Activated CD8-positive, alpha-beta memory T cell treated with anti-CD3 and anti-CD28 coated beads, Interleukin-2, amount 50 U/mL, for 1 hour (primary cell): Measurements from ENCODE around the gene ADAMTS1.

ENCODE experiments used
- DNase-seq: peaks from one replicate; pipeline ENCODE4 v3.0.0-alpha.2; 2020; ENCODE audit errors: extremely low read depth

Gene ADAMTS1

DNA sequence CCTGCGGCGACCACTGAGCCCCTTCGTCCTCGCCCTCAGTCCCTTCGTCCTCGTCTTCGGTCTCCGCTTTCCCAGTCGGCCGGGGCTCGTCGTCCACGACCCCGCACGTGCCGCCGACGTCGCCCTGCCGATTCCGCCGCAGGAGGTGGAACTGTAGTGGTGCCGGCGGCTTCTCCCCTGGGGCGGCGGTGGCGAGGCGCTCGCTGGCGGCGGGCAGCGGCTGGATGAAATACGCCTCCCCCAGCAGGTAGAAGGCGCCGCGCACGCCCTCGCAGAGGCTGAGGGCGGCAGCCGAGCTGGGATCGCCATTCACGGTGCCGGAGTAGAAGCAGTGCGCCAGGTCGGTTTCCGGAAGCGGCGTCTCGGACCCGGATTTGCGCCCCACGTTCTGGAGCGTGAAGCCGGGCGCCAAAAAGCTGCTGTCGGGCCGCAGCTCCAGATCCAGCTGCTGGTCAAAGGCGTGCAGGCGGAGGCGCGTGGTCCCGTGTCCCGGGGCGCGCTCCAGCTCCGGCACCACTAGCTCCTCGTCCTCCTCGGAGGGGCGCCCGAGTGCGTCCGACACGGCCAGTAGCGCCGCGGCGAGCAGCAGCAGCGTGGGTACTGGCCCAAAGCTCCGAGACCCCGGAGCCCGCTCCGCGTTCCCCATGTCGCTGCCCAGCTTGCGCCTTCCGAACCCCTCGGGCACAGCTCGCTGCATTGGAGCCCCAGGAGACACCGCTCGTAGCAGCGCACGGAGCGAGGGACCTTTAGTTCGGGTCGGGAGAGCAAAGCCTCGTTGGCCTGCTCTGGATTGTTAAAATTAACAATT lies 747 bp downstream of the ADAMTS1 start:
- DNase-seq = no peak

GRCh38 chr21:26843933-26844257 lies 1.3 kb downstream of the ADAMTS1 start:
- no peak for DNase-seq

DNA sequence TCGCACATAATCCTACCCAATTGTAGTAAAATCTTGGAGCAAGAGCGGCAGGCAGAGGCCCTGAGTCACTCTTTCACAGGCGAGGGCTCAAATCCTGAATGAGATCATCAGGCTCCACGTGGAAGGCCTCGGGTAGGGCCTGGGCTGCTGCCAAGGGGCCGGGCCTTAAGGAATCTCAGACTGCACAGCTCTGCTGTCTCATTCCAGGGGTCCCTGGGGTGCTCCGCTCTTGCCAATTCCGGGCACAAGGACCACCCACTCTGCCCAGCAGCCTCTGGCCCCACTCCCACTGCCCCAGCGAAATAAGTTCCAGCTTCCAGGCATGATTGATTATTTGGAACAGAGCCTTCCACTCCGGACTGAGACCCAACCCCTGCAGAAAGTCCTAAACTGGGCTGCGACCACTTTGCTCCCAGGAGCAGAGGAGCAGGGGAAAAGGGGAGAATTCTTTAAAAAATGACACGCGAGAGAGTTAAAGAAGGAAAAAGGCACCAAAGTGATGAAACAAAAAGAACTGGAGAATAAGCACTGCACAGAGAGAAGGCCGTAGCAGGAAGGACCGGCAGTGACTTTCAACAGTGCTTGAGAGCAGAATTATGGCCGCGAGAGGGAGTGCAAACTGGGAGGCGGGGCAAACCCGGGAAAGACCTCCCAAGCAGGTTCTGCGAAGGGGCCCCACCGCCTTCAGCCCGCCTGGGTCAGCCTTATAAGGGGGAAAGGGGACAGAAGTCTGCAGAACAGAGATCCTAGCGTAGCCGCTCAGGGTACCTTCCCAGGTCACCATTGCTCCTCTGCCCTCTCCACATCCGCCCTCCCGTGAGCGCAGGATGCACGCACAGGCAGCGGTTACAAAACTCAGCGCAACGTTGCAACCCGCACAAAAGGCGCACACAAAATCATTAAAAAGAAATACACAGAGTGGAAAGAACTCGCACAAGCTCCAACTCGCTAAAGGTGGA lies 2.0 kb downstream of the ADAMTS1 start:
- no peak for DNase-seq

DNA sequence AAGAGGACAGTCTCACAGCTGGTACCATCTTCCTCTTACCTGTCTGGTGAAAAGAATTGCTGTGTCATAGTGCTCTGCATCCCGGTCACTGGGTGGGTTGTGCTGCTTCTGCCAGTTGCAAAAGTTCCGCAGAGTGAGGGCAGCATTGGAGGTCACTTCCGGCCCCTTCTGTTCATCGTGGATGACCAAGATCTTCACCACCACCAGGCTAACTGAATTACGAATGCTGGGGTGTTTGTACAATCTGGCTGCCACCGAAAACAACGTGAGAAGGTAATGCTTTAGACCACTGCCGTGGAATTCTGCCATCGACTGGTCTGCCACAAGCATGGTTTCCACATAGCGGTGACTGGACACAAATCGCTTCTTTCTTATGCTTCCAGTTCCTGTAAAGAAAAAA lies 2.9 kb downstream of the ADAMTS1 start:
- no peak for DNase-seq

DNA sequence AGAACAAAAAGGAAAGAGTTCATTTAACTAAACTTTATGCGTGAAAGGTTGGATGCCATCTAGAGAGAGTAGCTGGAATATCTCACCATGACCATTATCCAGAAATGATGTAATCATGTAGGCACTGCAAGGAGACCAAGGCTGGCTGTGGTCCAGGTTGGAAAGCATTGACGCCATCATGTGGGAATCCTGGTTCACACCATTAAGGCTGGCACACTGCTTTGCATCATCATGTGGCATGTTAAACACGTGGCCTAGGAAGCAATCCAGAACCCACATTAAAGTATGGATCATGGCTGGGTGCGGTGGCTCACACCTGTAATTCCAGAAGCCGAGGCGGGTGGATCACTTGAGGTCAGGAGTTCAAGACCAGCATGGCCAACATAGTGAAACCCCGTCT lies 4.3 kb downstream of the ADAMTS1 start:
- no peak for DNase-seq

- DNase-seq = no peak
Measured at GRCh38 chr21:26840201-26840600, 5.0 kb downstream of the ADAMTS1 start.

DNA sequence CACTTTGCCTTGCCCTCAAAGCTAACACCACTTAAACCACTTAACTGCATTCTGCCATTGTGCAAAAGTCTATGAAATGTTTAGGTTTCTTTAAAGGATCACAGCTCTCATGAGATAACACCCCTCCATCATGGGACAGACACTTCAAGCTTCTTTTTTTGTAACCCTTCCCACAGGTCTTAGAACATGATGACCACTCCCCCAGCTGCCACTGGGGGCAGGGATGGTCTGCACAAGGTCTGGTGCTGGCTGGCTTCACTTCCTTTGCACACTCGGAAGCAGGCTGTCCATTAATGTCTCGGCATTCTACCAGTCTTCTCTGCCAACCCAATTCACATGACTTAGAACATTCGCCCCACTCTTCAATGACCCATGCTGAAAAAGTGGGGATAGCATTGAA lies 7.7 kb downstream of the ADAMTS1 start:
- no peak for DNase-seq

GRCh38 chr21:26836528-26836927 lies 8.7 kb downstream of the ADAMTS1 start:
- DNase-seq = no peak

- DNase-seq = no peak
Measured at GRCh38 chr21:26835714-26836265, 9.4 kb downstream of the ADAMTS1 start.

GRCh38 chr21:26835027-26835713 lies 10.0 kb downstream of the ADAMTS1 start:
- DNase-seq = no peak

DNA sequence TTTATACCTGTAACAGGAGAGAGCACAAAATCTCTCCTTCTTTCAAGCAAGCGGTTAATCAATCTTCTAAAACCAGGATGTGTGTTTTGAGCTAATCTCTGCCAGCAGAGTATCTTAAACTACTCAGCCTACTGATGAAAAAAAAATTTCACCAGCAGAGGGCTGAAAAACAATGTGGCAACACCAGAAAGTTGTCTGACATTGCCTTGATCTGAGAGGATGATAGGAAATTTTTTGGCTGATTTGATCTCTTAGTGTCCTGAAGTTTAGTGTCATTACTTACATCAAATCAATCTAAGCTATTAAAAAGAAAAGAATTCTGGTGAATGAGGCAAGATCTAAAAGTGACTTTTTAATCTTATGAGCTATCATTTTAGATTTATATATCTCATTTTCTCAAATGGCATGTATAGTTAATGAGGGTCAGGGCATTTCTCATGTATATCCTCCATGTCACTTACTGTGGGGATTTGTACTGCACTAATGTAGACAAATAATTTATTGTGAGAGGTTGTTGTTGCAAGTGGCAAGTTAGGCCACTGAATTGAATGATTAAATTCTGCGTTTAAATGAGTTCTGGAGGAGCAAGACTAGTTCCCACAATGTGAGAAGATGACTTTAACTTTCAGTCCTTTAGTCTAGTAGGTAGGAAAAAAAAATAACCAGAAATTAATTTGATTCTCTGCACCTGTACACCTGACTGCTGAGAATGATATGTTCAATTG lies 10.9 kb downstream of the ADAMTS1 start:
- no peak for DNase-seq

DNA sequence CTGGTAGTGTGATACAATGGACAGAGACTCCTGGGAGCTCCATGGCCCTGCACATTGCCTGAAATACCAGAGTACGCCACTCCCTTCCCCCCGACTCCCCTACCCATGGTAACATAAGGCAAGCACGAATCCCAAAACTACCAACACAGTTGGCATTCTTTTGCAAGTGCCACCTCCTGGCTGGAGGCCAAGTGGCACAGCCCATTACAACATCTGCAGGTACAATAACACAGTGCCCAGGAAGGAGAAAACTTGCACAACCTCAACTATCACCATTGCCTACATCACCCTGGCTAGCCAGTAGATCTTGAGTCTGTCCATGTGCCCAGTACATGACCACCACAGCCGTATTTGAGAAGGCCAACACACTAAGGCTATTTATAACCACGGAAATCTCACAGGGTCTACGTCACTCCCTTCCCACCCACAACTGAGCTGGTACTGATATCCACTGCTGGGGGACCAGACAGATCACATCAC lies 11.7 kb downstream of the ADAMTS1 start:
- DNase-seq = no peak

GRCh38 chr21:26833011-26833410 lies 12.2 kb downstream of the ADAMTS1 start:
- DNase-seq = no peak

- DNase-seq = no peak
Measured at GRCh38 chr21:26832546-26832945, 12.7 kb downstream of the ADAMTS1 start.

- no peak for DNase-seq
Measured at GRCh38 chr21:26826801-26827200, 18.4 kb downstream of the ADAMTS1 start.

DNA sequence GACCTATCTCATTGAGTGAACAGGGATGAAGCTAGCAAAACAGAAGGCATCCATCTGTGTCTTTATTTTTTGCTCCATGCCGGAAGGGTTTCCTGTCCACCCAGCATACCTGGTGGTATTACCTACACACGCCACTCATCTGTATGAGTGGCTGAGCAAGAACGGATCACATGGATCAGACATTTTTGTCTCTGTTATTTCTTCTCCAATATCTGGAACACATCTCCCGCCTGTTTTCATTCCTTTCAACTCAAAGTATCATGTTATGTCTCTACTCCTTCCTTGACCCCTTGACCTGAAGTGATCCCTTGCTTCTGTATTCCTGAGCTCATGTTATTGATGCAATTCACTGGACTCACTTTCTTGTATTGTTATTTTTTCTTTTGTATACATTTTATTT lies 24.7 kb downstream of the ADAMTS1 start:
- no peak for DNase-seq

- no peak for DNase-seq
Measured at GRCh38 chr21:26819740-26820324, 25.4 kb downstream of the ADAMTS1 start.

DNA sequence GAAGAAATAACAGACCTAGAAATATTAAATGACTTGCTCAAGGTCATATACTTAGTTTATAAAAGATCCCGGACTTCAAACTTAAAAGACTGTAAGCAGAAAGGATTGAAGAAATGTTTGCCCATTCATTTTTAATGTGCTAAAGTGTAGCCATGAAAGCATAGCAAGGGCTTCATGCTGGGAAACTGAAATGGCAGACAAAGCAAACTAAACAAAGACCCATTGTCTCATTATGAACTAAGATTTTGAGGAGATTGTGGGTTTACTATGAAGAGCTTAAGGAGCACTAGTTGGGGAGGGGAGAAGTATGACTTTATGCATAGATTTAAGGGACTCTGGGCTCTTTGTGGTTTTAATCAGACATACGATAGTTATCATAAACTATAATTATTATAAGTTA lies 26.3 kb downstream of the ADAMTS1 start:
- DNase-seq = no peak

DNA sequence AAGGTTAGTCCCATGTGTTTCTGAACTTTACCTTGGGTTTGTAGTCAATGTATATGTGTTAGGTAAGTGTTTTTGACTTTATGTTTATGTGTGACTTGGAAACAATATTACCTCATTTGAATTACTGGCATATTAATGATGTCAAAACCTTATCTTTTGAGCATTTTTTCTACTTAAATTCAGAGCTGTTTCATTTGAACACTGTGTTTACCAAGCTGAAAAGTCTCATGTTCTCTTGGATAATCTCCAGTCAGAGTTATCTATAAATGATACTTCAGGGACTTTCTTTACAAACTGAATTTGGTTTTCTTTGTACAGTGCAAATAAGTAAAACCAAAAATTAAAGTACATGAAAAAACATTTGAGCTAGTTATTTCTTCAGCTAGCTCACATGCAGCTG lies 30.0 kb downstream of the ADAMTS1 start:
- no peak for DNase-seq

DNA sequence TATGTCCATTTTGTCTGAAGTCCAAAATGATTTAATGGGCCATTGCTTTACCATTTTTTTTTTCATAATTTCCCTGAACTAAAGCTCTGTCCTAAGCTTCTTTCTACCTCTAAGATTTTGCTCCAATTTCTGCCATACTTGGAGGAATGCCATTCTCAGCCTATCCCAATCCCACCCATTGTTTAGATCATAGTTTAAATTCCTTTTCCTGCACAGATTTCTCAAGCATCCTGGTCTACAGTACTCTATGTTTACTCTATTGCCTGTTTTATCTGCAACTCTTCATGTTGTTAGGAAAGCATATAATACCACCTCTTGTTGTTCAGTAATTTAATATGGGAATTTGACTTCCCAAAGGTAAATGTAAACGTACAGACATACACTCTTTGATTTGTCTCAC lies 30.8 kb downstream of the ADAMTS1 start:
- no peak for DNase-seq

GRCh38 chr21:26813426-26813998 lies 31.7 kb downstream of the ADAMTS1 start:
- DNase-seq = no peak
